22Rv1 (cell line): Measurements from ENCODE around the gene SORCS2.

Experiments used
- H3K27ac ChIP-seq: fragments of 450-650 bp; 2 replicates; pipeline ENCODE4 v1.5.1; 2017
- ZFX ChIP-seq: fragments of 450-650 bp; IDR thresholded peaks from 2 replicates; pipeline ENCODE4 v1.6.1; 2017; ENCODE audit warnings: antibody characterized with exemption, borderline replicate concordance
- TF ChIP-seq, protein P1 (sequence below): fragments of 450-650 bp; IDR thresholded peaks from 2 replicates; pipeline ENCODE4 v1.5.1; 2017; ENCODE audit warnings: mild to moderate bottlenecking

SORCS2 gene

GRCh38 chr4:7423801-7424552 lies 231.6 kb downstream of the SORCS2 start:
- TF ChIP-seq, protein P1, sequence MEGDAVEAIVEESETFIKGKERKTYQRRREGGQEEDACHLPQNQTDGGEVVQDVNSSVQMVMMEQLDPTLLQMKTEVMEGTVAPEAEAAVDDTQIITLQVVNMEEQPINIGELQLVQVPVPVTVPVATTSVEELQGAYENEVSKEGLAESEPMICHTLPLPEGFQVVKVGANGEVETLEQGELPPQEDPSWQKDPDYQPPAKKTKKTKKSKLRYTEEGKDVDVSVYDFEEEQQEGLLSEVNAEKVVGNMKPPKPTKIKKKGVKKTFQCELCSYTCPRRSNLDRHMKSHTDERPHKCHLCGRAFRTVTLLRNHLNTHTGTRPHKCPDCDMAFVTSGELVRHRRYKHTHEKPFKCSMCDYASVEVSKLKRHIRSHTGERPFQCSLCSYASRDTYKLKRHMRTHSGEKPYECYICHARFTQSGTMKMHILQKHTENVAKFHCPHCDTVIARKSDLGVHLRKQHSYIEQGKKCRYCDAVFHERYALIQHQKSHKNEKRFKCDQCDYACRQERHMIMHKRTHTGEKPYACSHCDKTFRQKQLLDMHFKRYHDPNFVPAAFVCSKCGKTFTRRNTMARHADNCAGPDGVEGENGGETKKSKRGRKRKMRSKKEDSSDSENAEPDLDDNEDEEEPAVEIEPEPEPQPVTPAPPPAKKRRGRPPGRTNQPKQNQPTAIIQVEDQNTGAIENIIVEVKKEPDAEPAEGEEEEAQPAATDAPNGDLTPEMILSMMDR: no peak
- TF ChIP-seq ZFX: no peak
- no peak overlapping the region for H3K27ac ChIP-seq

GRCh38 chr4:7424553-7425111 lies 232.3 kb downstream of the SORCS2 start:
- TF ChIP-seq, protein P1: no peak
- no peak for TF ChIP-seq ZFX
- no peak overlapping the region for H3K27ac ChIP-seq

- H3K27ac ChIP-seq: no peak overlapping the region
- no peak for TF ChIP-seq ZFX
- TF ChIP-seq, protein P1: no peak
Observed at GRCh38 chr4:7425124-7425523, 232.8 kb downstream of the SORCS2 start.

GRCh38 chr4:7425591-7426468 lies 233.5 kb downstream of the SORCS2 start:
- H3K27ac ChIP-seq: no peak overlapping the region
- no peak for TF ChIP-seq ZFX
- TF ChIP-seq, protein P1: no peak

DNA sequence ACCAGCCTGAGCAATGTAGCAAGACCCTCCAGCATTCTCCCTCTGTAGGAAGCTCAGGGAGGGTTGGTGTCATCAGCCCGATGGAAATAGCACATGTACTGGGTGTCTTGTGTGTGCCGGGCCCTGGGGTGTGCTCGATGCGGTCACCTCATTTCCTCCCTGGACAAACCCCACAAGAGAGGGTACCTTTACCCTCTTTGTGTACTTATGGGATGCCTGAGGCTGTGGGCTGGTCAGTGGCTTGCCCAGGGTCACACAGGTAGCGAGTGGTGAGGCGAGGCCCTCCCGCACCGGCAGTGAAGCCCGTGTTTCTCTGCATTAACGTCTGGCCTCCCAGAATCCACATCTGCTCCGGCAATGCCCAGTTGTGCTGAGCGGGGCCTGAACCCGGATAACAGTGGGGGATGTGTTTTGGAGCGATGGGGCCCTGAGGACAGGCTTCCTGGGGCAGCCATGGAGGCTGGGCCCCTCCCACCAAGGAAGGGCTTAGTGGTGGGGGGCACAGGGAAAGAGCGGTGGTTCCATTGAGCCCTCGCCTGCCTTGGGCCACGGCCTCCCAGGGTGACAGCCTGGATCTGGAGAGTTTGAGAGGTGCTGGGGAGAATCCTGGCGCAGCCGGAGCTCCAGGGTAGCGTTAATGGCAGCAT lies 234.3 kb downstream of the SORCS2 start:
- TF ChIP-seq, protein P1: no peak
- TF ChIP-seq ZFX: no peak
- H3K27ac ChIP-seq: no peak overlapping the region

DNA sequence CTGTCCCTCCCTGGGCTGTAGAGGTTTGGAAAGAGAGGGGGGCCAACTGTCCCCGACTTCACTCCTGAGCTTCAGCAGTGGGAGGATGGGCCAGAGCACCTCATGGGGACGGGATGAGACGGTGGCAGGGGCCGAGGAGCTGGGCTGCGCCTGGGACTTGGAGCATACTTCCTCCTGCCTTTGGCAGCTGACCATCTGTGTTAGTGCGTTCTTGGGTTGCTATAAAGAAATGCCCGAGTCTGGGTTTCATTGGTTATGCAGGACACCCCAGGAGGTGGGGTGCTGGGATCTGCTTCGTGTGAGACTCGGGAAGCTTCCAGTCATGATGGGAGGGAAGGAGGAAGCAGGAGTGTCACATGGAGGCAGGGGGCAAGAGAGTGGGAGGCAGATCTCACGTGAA lies 235.0 kb downstream of the SORCS2 start:
- no peak overlapping the region for H3K27ac ChIP-seq
- TF ChIP-seq, protein P1: no peak
- no peak for TF ChIP-seq ZFX
